ENCODE results near the gene EXOC3L1.

DNA sequence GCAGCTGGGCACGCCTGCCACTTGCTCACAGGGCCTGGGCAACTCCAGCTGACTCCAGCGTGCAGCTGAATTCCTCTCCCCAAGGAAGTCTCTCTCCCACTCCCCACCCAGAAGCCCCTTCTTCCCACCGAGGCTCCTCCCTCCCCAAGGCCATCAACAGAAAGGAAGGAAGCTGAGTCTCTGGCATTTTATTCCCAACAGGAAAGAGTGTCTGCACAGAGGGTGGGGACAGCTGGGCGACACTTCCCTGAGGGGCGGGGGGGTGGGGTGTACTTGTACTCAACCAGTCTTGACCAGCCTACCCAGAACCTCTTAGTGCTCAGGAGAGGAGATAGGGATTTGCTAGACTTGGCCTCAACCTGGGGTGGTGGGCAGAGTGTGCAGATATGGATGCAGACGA is at the start of gene EXOC3L1:
- TF ChIP-seq POLR2AphosphoS5 (IDR thresholded peaks at IDR 0.05; ENCODE audit: low read depth, low read length) = no peak
- no peak for TF ChIP-seq POU2F2 (IDR thresholded peaks at IDR 0.05; ENCODE audit: low read depth, low read length)
